Type B pancreatic cell (in vitro differentiated cells): ENCODE results near the gene ZNF512B. TPM values are rescaled to one million over a fixed set of nuclear protein-coding genes. Genes with fewer than 3 reads are reported as not detected.

ENCODE experiments used
- DNase-seq: peaks from one replicate; pipeline ENCODE4 v3.0.0; 2021; ENCODE audit warnings: mixed read lengths; ENCODE audit not compliant: unreplicated experiment; ENCODE audit errors: extremely low spot score
- H3K27ac Mint-ChIP-seq: 2 replicates; pipeline ENCODE4 v1.8.0; 2021; ENCODE audit warnings: mild to moderate bottlenecking, mixed read lengths
- H3K27me3 Mint-ChIP-seq: 2 replicates; pipeline ENCODE4 v1.8.0; 2021; ENCODE audit warnings: mixed read lengths
- H3K36me3 Mint-ChIP-seq: 2 replicates; pipeline ENCODE4 v1.8.0; 2021; ENCODE audit warnings: mixed read lengths
- H3K4me1 Mint-ChIP-seq: one replicate; pipeline ENCODE4 v1.8.0; 2021; ENCODE audit warnings: mixed read lengths; ENCODE audit not compliant: unreplicated experiment
- H3K4me3 Mint-ChIP-seq: 2 replicates; pipeline ENCODE4 v1.8.0; 2021; ENCODE audit warnings: mild to moderate bottlenecking, mixed read lengths
- H3K9me3 Mint-ChIP-seq: 2 replicates; pipeline ENCODE4 v1.8.0; 2021; ENCODE audit warnings: mixed read lengths
- total RNA-seq: library from RNA; stranded (reverse); gene quantifications from 2 replicates; pipeline ENCODE4 v1.2.1, GENCODE V29; 2021; ENCODE audit warnings: low replicate concordance
- TF ChIP-seq, protein P1 (sequence below): fragments of 200-600 bp; sonication (generic); conservative IDR thresholded peaks from 2 replicates; pipeline ENCODE4 v1.5.0; 2021; ENCODE audit warnings: antibody characterized with exemption, mild to moderate bottlenecking

The ZNF512B gene
- total RNA-seq, 1 donor from 2014 or later: 40.8 TPM

DNA sequence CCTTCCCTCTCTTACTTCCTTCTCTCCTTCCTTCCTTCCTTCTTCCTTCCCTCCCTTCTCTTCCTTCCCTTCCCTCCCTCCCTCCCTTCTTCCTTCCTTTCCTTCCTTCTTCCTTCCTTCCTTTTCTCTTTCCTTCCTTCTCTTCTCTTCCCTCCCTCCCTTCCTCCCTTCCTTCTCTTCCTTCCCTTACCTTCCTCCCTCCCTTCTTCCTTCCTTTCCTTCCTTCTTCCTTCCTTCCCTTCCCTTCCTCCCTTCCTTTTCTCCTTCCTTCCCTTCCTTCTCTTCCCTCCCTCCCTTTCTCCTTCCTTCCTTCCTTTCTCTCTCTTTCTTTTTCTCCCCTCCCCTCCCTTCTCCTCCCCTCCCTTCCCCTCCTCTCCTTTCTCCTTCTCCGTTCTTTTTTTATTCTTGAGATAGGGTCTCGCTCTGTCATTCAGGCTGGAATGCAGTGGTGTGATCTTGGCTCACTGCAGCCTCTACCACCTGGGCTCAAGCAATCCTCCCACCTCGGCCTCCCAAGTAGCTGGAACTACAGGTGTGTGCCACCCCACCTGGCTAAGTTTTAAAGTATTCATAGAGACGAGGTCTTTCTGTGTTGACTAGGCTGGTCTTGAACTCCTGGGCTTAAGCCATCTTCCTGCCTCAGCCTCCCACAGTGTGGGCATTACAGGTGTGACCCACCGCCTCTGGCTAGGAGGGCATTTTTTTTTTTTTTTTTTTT lies 1.1 kb upstream of the ZNF512B start:
- Mint-ChIP-seq H3K4me3 (peak overlapping the region; percentile 72), H3K4me1 (peaks cover 4% of the 10 kb centered on the region), H3K36me3 (no peaks in the 10 kb centered on the region), H3K9me3 (no peaks in the 10 kb centered on the region), H3K27ac (no peak overlapping the region), H3K27me3 (no peaks in the 10 kb centered on the region)
- TF ChIP-seq, protein P1, sequence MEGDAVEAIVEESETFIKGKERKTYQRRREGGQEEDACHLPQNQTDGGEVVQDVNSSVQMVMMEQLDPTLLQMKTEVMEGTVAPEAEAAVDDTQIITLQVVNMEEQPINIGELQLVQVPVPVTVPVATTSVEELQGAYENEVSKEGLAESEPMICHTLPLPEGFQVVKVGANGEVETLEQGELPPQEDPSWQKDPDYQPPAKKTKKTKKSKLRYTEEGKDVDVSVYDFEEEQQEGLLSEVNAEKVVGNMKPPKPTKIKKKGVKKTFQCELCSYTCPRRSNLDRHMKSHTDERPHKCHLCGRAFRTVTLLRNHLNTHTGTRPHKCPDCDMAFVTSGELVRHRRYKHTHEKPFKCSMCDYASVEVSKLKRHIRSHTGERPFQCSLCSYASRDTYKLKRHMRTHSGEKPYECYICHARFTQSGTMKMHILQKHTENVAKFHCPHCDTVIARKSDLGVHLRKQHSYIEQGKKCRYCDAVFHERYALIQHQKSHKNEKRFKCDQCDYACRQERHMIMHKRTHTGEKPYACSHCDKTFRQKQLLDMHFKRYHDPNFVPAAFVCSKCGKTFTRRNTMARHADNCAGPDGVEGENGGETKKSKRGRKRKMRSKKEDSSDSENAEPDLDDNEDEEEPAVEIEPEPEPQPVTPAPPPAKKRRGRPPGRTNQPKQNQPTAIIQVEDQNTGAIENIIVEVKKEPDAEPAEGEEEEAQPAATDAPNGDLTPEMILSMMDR: no peak
- no peak for DNase-seq

GRCh38 chr20:63968928-63969760 lies 586 bp downstream of the ZNF512B start:
- no peak overlapping the region for H3K27ac Mint-ChIP-seq
- H3K4me1 Mint-ChIP-seq: peaks cover 4% of the 10 kb centered on the region
- TF ChIP-seq, protein P1: no peak
- no peaks in the 10 kb centered on the region for H3K36me3 Mint-ChIP-seq
- DNase-seq: no peak
- H3K4me3 Mint-ChIP-seq: peak overlapping the region; percentile 83
- no peaks in the 10 kb centered on the region for H3K27me3 Mint-ChIP-seq
- no peaks in the 10 kb centered on the region for H3K9me3 Mint-ChIP-seq

- Mint-ChIP-seq H3K36me3 (no peaks in the 10 kb centered on the region), H3K27ac (no peak overlapping the region), H3K27me3 (no peaks in the 10 kb centered on the region), H3K4me3 (peak overlapping the region; percentile 83), H3K9me3 (no peaks in the 10 kb centered on the region), H3K4me1 (no peaks in the 10 kb centered on the region)
- TF ChIP-seq, protein P1: no peak
- no peak for DNase-seq
These were observed 1.4 kb downstream of the ZNF512B start for GRCh38 chr20:63968136-63968927.

- Mint-ChIP-seq H3K4me1 (no peaks in the 10 kb centered on the region), H3K27ac (no peak overlapping the region), H3K27me3 (no peaks in the 10 kb centered on the region), H3K9me3 (no peaks in the 10 kb centered on the region), H3K4me3 (peak overlapping the region; percentile 51), H3K36me3 (no peaks in the 10 kb centered on the region)
- TF ChIP-seq, protein P1: no peak
- no peak for DNase-seq
These were observed 2.2 kb downstream of the ZNF512B start for GRCh38 chr20:63967330-63968135.

DNA sequence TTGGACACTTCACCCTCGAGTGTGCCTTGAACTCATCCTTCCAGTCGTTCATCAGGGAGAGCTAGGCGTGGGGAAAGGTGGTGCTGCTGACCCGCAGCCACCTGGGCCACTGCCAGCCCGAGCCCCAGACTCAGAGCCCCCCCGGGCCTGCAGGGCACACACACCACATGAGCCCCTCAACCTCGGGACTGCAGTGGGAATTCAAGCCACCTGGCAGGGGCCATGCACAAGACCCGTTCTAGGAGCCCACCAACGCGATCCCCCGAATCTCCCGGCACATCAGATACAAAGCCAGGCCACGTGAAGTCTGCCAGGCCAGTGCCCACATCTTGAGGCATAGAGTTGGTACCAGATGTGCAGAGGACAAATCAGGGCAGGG lies 2.8 kb downstream of the ZNF512B start:
- H3K27ac Mint-ChIP-seq: no peak overlapping the region
- DNase-seq: no peak
- no peaks in the 10 kb centered on the region for H3K27me3 Mint-ChIP-seq
- no peaks in the 10 kb centered on the region for H3K36me3 Mint-ChIP-seq
- TF ChIP-seq, protein P1: no peak
- no peaks in the 10 kb centered on the region for H3K4me1 Mint-ChIP-seq
- H3K4me3 Mint-ChIP-seq: no peak overlapping the region
- H3K9me3 Mint-ChIP-seq: no peaks in the 10 kb centered on the region
